GM10266 (cell line): ENCODE measurements around the gene APOBR.
"Not testable (repeated sequence)": the region's sequence is repeated elsewhere in the genome, so short reads cannot be mapped to it uniquely, and the experiment has no call there.

Source experiments
- DNase-seq: peaks from one replicate; pipeline ENCODE4 v3.0.0; 2012; ENCODE audit errors: extremely low spot score
- TF ChIP-seq, protein P1 (sequence below): IDR thresholded peaks from 2 replicates; pipeline ENCODE4 v1.5.1; 2012; ENCODE audit warnings: mild to moderate bottlenecking, low read depth; ENCODE audit not compliant: control insufficient read depth, insufficient read depth; ENCODE audit errors: missing control alignments

Gene APOBR

DNA sequence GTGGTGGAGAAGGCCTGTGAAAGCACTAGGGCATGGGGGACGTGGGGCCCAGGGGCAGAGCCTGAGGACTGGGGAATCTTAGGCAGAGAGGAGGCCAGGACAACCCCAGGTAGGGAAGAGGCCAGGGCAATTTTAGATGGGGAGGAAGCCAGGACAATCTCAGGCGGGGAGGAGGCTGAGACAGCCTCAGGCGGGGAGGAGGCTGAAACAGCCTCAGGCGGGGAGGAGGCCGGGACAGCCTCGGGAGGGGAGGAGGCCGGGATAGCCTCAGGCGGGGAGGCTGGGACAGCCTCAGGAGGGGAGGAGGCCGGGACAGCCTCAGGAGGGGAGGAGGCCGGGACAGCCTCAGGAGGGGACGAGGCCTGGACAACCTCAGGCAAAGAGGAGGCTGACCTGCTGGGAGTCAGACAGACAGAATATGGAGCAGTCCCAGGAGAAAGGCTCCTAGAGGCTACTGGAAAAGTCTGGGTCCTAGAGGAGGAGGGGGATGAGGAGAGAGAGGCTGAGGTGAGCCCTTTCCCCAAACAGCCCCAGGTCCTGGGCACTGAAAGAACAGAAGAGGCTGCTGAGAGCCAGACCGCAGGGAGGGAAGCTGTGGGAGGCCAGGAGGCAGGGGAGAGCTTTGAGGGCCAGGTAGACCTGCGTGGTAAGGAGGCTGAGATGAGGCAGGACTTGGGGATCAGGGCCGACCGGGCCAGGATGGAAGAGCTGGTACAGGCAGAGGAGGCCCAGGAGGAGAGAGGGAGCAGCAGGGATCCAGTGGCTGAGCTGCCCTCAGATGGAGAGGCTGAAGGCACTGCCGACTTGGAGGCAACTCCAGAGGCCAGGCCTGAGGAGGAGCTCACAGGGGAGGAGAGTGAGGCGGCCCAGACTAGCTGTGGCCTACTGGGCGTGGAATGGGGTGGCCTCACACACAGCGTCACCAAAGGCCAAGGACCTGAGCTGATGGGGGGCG, 1.6 kb downstream of the APOBR start:
- no peak for DNase-seq
- TF ChIP-seq, protein P1, sequence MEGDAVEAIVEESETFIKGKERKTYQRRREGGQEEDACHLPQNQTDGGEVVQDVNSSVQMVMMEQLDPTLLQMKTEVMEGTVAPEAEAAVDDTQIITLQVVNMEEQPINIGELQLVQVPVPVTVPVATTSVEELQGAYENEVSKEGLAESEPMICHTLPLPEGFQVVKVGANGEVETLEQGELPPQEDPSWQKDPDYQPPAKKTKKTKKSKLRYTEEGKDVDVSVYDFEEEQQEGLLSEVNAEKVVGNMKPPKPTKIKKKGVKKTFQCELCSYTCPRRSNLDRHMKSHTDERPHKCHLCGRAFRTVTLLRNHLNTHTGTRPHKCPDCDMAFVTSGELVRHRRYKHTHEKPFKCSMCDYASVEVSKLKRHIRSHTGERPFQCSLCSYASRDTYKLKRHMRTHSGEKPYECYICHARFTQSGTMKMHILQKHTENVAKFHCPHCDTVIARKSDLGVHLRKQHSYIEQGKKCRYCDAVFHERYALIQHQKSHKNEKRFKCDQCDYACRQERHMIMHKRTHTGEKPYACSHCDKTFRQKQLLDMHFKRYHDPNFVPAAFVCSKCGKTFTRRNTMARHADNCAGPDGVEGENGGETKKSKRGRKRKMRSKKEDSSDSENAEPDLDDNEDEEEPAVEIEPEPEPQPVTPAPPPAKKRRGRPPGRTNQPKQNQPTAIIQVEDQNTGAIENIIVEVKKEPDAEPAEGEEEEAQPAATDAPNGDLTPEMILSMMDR: no peak

- DNase-seq: no peak
- TF ChIP-seq, protein P1: no peak
Measured at GRCh38 chr16:28496844-28497243, 2.4 kb downstream of the APOBR start.

DNA sequence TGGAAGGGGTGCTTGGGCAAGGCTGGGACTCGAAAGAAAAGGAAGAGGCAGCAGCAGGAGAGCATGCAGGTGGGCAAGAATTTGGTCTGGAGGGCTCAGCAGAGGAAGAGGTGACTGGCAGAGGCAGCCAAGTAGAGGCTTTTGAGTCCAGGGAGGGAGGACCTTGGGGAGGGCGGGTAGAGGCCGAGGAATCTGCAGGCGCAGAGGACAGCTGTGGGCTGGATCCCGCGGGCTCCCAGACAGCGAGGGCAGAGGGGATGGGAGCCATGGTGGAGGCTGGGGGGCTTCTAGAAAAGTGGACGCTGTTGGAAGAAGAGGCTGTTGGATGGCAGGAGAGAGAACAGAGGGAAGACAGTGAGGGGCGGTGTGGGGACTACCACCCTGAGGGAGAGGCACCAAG, 2.9 kb downstream of the APOBR start:
- no peak for DNase-seq
- TF ChIP-seq, protein P1: no peak

GRCh38 chr16:28497861-28498599, 3.6 kb downstream of the APOBR start:
- TF ChIP-seq, protein P1: no peak

DNA sequence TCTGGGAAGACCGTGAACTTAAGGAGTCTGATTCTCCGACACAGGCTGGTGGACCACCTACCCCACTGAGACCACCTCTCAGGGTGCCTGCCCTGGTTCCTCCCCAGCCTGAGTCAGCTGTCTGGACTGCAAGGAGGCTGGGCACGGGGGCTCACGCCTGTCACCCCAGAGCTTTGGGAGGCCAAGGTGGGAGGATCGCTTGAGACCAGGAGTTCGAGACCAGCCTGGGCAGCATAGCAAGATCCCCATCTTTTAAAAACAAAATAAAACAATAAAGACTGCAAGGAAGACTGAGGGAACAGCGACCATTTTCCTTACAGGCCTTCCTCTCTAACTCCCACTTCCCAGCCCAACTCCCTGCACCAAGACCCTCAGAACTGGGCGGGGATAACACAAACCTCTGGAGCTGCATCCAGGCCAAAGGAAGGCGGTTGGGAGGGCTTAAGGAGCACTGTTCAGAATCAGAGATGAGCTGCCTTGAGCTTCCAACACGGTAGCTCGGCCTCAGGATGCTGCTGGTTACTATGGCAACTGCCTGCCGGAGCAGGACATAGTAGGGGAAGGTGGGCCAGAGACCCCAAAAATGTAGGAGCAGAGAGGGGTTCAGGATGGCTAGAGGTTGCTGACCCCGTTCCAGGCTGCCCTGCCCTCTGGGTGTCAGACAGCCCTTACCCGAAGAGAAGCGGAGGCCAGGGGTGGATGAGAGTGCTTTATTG, 4.4 kb downstream of the APOBR start:
- DNase-seq: no peak
- TF ChIP-seq, protein P1: no peak

More at GRCh38 chr16:28497861-28498599, 3.6 kb downstream of the APOBR start:
- no peak for DNase-seq

DNA sequence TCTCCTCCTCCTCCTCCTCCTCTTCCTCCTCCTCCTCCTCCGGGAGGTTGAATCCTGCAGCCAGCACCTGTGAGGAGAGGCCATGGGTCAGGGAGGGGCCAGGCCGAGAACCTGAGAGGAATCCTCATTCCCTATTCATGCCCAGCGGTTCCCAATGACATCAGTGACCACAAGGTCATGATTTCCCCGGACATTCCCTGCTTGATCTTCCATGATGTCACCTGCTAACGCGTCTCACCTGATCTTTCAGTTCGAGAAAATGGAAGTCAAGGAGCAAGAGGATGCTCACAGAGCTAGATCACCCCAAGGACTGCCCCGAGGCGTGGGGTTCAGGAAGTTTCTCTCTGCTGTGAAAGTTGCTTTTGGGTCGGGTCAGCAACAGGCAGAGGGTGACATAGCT, 5.4 kb downstream of the APOBR start:
- no peak for DNase-seq
- TF ChIP-seq, protein P1: no peak

- DNase-seq: not testable (repeated sequence)
Measured at GRCh38 chr16:28500476-28501180, 6.2 kb downstream of the APOBR start.
